ENCODE results near the gene PHC3. TPM values are rescaled to one million over a fixed set of nuclear protein-coding genes. Genes with fewer than 3 reads are reported as not detected.
A peak's percentile ranks its signal among the peaks of the same experiment; 100 is the strongest.

The PHC3 gene
- total RNA-seq, 1 experiment from 2014 or later = 43.9 TPM

DNA sequence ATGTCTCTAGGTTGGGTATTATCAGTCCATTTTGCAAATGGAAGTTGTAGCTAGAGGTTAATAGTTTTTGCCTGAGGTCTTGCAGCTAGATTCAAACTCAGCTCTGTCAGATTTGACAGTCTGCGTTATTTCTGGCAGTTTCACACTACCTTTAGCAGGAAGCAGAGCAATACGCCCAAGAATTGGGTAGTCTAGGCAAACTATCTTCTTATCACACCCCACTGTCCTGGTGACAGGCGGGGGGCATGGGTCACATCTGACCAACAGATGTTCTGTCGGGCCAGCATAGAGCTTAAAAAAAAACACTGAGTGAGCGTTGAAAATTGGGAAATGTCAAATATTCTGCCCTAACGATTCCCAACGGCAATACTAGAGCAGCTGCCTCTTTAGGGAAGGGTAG lies 138.0 kb downstream of the PHC3 start:
- peak; percentile 57 for DNase-seq (ENCODE audit: low read depth)

DNA sequence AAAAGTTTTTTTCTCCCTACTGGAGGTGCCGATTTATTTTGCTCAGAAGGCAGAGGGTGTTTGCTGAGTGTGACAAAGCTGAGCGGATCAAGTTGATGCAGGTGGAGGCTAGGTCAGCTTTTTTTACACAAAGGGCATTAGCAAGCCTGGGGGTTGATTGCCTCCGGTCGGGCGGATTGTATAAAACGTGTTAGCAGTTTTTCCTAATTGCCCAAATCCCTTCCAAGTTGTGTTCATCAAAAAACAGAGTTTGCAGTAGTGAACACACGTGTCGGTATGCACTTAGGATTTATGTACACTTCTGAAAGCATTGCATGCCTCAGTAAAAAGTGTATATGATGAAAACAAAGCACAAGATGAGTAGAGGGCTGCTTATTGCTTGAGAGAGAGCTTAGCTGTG lies 141.1 kb downstream of the PHC3 start:
- no peak for DNase-seq (ENCODE audit: low read depth)

DNA sequence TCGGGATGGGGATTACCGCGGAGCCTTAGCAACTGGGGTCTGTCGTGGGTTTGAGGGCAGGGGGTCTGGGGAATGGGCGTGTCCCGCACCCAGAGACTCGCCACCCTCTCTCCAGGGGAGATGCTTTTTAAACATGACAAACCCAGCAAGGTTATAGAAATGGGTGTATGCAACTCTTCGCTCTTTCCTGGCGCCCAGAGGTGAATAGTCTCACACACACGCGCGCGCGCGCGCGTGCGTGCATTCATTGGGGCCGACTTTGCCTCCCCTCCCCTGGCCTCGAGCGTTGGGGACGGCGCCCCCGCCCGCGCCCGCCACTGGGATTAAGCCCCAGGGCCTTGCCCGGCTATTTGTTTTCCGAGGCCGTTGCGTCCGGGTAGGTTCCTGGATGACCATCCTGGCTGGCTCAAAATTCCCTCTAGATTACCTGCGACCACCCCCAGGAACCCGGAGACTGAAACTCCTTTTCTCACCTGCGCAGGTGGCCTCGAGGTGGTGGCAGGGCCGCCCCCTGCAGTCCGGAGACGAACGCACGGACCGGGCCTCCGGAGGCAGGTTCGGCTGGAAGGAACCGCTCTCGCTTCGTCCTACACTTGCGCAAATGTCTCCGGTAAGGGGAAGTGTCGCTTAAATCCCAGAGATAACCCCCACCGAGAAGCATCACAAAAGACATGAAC lies 143.0 kb downstream of the PHC3 start:
- DNase-seq (ENCODE audit: low read depth) = no peak

Other genes starting within 250 kb of the PHC3 start
- gene SEC62, start 214.9 kb downstream of the PHC3 start, total RNA-seq (2014; rRNA removed; shearing (Covaris generic)) = 21.3 and 25.8 TPM in 2 replicates
- 0.24 and 0.29 TPM in 2 replicates for gene GPR160, start 143.7 kb downstream of the PHC3 start, total RNA-seq (2014; rRNA removed; shearing (Covaris generic))
- 26.9 and 36.2 TPM in 2 replicates for gene PRKCI, start 40.7 kb upstream of the PHC3 start, total RNA-seq (2014; rRNA removed; shearing (Covaris generic))
- gene SKIL, start 176.0 kb upstream of the PHC3 start, total RNA-seq (2014; rRNA removed; shearing (Covaris generic)) = 41.9 and 53.1 TPM in 2 replicates
- 32.3 and 34.4 TPM in 2 replicates for gene CLDN11, start 237.1 kb upstream of the PHC3 start, total RNA-seq (2014; rRNA removed; shearing (Covaris generic))

All from RPMI7951 (cell line).